Endothelial cell (in vitro differentiated cells): ENCODE results near the gene ZFHX3. TPM values are rescaled to one million over a fixed set of nuclear protein-coding genes. Genes with fewer than 3 reads are reported as not detected.
"Not testable (repeated sequence)": the region's sequence is repeated elsewhere in the genome, so short reads cannot be mapped to it uniquely, and the experiment has no call there.

Source experiments
- DNase-seq: peaks from one replicate; pipeline ENCODE4 v3.0.0; 2021; ENCODE audit warnings: low spot score
- H3K27ac Mint-ChIP-seq: one replicate; pipeline ENCODE4 v1.8.0; 2021; ENCODE audit warnings: mixed read lengths, inconsistent platforms; ENCODE audit not compliant: unreplicated experiment
- H3K27me3 Mint-ChIP-seq: one replicate; pipeline ENCODE4 v1.8.0; 2021; ENCODE audit warnings: mild to moderate bottlenecking, moderate library complexity, mixed read lengths, inconsistent platforms; ENCODE audit not compliant: unreplicated experiment
- H3K36me3 Mint-ChIP-seq: one replicate; pipeline ENCODE4 v1.8.0; 2021; ENCODE audit warnings: mild to moderate bottlenecking, low read depth, mixed read lengths, inconsistent platforms; ENCODE audit not compliant: unreplicated experiment
- H3K4me1 Mint-ChIP-seq: one replicate; pipeline ENCODE4 v1.8.0; 2021; ENCODE audit warnings: mild to moderate bottlenecking, mixed read lengths, inconsistent platforms; ENCODE audit not compliant: unreplicated experiment
- H3K4me3 Mint-ChIP-seq: one replicate; pipeline ENCODE4 v1.8.0; 2021; ENCODE audit warnings: mild to moderate bottlenecking, mixed read lengths, inconsistent platforms; ENCODE audit not compliant: unreplicated experiment
- H3K9me3 Mint-ChIP-seq: one replicate; pipeline ENCODE4 v1.8.0; 2021; ENCODE audit warnings: mixed read lengths, inconsistent platforms; ENCODE audit not compliant: unreplicated experiment
- total RNA-seq: library from RNA; stranded (reverse); fragmentation: NEBNext Ultra II Directional; extraction: Animal tissue kit (Norgen Biotek cat#: 25700); gene quantifications from one replicate; pipeline ENCODE4 v1.2.1, GENCODE V29; 2021; ENCODE audit not compliant: unreplicated experiment
- TF ChIP-seq, protein P1 (sequence below): fragments of 200-600 bp; sonication (generic); IDR thresholded peaks from one replicate; pipeline ENCODE4 v1.5.0; 2021; ENCODE audit warnings: antibody characterized with exemption; ENCODE audit not compliant: unreplicated experiment

The ZFHX3 gene
- total RNA-seq, 1 donor from 2014 or later = 17.7 TPM

DNA sequence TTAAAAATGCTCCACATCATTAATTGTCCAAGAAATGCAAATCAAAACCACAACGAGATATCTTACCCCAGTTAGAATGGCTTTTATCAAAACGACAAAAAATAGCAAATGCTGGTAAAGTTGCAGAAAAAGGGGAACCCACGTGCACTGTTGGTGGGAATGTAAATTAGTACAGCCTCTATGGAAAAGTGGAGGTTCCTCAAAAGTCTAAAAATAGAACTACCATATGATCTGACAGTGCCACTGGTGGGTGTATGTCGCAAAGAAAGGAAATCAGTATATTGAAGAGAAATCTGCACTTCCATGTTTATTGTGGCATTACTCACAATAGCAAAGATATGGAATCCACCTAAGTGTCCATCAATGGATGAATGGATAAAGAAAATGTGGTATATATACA lies 38.2 kb upstream of the ZFHX3 start:
- no peak for DNase-seq
- Mint-ChIP-seq H3K27ac (no peak overlapping the region), H3K27me3 (no peaks in the 10 kb centered on the region), H3K4me3 (no peak overlapping the region), H3K9me3 (no peaks in the 10 kb centered on the region), H3K4me1 (no peaks in the 10 kb centered on the region), H3K36me3 (no peaks in the 10 kb centered on the region)
- TF ChIP-seq, protein P1, sequence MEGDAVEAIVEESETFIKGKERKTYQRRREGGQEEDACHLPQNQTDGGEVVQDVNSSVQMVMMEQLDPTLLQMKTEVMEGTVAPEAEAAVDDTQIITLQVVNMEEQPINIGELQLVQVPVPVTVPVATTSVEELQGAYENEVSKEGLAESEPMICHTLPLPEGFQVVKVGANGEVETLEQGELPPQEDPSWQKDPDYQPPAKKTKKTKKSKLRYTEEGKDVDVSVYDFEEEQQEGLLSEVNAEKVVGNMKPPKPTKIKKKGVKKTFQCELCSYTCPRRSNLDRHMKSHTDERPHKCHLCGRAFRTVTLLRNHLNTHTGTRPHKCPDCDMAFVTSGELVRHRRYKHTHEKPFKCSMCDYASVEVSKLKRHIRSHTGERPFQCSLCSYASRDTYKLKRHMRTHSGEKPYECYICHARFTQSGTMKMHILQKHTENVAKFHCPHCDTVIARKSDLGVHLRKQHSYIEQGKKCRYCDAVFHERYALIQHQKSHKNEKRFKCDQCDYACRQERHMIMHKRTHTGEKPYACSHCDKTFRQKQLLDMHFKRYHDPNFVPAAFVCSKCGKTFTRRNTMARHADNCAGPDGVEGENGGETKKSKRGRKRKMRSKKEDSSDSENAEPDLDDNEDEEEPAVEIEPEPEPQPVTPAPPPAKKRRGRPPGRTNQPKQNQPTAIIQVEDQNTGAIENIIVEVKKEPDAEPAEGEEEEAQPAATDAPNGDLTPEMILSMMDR = no peak

DNA sequence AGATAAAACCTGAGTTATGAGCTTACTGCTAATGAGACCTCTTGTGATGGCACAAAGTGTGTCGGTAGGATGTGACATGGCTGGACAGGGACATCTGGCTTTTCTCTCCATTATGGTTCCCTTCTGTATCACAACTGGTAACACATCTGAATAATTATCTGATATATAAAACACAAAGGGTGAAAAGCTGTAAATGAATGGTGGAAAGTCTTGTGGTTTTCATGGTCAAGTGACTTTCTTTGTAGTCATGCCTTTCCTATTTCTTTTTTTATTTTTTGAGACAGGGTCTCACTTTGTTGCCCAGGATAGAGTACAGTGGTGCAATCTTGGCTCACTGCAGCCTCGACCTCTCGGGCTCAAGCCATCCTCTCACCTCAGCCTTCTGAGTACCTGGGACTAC lies 35.3 kb upstream of the ZFHX3 start:
- TF ChIP-seq, protein P1 = no peak
- Mint-ChIP-seq H3K9me3 (no peaks in the 10 kb centered on the region), H3K27me3 (no peaks in the 10 kb centered on the region), H3K27ac (no peak overlapping the region), H3K36me3 (no peaks in the 10 kb centered on the region), H3K4me3 (no peak overlapping the region), H3K4me1 (peaks cover 6% of the 10 kb centered on the region)
- no peak for DNase-seq

DNA sequence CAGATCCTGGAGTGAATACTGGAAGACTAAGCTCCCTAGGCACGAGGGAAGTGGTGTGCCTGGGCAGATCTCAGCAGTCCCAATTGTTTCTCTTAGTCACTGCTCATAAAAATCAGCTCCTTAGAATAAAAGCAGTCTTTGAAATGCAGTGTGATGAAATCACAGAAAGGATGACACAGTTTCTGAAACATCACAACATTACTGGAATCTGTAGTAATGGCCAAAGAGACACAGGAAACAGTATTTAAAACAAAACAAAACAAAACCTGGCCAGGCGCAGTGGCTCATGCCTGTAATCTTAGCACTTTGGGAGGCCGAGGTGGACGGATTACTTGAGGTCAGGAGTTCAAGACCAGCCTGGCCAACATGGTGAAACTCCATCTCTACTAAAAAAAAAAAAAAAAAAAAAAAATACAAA lies 34.7 kb upstream of the ZFHX3 start:
- H3K36me3 Mint-ChIP-seq, H3K4me1 Mint-ChIP-seq, H3K27me3 Mint-ChIP-seq, H3K9me3 Mint-ChIP-seq, DNase-seq, H3K27ac Mint-ChIP-seq, H3K4me3 Mint-ChIP-seq: not testable (repeated sequence)

DNA sequence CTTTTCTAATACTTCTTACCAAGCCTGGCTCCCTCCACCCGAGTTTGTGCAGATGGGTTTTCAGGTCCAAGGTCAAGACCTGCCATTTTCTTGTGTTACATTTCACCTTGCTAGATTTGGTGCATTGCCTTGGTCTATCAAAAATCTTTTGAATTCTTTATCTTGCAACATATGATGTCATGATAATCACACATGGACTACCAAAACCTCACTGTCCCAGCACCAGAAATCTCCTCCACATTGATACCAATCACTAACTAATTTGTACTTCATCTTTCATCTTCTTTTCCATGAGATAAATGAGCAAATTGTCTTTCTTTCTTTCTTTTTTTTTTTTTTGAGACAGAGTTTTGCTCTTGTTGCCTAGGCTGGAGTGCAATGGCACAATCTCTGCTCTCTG lies 33.0 kb upstream of the ZFHX3 start:
- no peak overlapping the region for H3K4me3 Mint-ChIP-seq
- peaks cover 6% of the 10 kb centered on the region for H3K4me1 Mint-ChIP-seq
- H3K36me3 Mint-ChIP-seq = no peaks in the 10 kb centered on the region
- no peaks in the 10 kb centered on the region for H3K9me3 Mint-ChIP-seq
- DNase-seq = no peak
- no peak overlapping the region for H3K27ac Mint-ChIP-seq
- TF ChIP-seq, protein P1 = no peak
- H3K27me3 Mint-ChIP-seq = no peaks in the 10 kb centered on the region

DNA sequence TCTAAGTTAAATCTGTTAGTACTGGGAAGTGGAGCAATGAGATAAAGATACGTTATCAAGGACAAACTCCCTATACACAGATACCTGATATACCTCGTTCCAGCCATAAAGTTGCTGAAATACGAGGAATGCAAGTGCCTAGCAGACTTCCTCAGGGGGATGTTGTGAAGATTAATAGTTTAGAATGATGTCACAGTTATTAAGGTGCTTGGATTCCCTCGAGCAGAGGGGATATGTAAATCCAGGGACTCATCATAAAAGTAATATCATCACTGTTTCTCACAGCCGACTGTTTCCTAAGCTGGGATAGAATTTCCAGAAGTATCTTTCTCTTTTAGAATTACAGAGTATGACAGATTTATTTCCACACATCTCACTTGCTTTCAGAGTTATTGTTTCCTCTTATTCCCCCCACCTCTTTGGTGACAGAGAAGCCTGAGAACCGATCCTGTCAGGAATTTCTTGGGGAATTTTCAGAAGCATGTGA lies 28.4 kb upstream of the ZFHX3 start:
- no peaks in the 10 kb centered on the region for H3K36me3 Mint-ChIP-seq
- no peak overlapping the region for H3K4me3 Mint-ChIP-seq
- peaks cover 6% of the 10 kb centered on the region for H3K4me1 Mint-ChIP-seq
- DNase-seq = no peak
- TF ChIP-seq, protein P1 = no peak
- H3K27me3 Mint-ChIP-seq = peaks cover 2% of the 10 kb centered on the region
- no peak overlapping the region for H3K27ac Mint-ChIP-seq
- H3K9me3 Mint-ChIP-seq = no peaks in the 10 kb centered on the region
